LNCaP clone FGC (cell line): ENCODE data around the gene ROR2.
"Not testable (repeated sequence)": the region's sequence is repeated elsewhere in the genome, so short reads cannot be mapped to it uniquely, and the experiment has no call there.

ENCODE experiments used
- DNase-seq: peaks from one replicate; pipeline ENCODE4 v3.0.0-alpha.2; 2011; ENCODE audit warnings: low read depth
- H3K4me3 ChIP-seq: 2 replicates; pipeline ENCODE4 v1.5.1; 2011; ENCODE audit warnings: mild to moderate bottlenecking, low read depth, low read length, control low read depth
- TF ChIP-seq, protein P1 (sequence below): IDR thresholded peaks from 2 replicates; pipeline ENCODE4 v1.5.1; 2012; ENCODE audit warnings: mild to moderate bottlenecking; ENCODE audit not compliant: control insufficient read depth, insufficient read depth; ENCODE audit errors: extremely low read depth

The ROR2 gene

GRCh38 chr9:91533382-91533781 lies 416.6 kb downstream of the ROR2 start:
- H3K4me3 ChIP-seq, result no peak overlapping the region
- DNase-seq, result no peak
- TF ChIP-seq, protein P1, sequence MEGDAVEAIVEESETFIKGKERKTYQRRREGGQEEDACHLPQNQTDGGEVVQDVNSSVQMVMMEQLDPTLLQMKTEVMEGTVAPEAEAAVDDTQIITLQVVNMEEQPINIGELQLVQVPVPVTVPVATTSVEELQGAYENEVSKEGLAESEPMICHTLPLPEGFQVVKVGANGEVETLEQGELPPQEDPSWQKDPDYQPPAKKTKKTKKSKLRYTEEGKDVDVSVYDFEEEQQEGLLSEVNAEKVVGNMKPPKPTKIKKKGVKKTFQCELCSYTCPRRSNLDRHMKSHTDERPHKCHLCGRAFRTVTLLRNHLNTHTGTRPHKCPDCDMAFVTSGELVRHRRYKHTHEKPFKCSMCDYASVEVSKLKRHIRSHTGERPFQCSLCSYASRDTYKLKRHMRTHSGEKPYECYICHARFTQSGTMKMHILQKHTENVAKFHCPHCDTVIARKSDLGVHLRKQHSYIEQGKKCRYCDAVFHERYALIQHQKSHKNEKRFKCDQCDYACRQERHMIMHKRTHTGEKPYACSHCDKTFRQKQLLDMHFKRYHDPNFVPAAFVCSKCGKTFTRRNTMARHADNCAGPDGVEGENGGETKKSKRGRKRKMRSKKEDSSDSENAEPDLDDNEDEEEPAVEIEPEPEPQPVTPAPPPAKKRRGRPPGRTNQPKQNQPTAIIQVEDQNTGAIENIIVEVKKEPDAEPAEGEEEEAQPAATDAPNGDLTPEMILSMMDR, result no peak

- H3K4me3 ChIP-seq, result no peak overlapping the region
- TF ChIP-seq, protein P1, result no peak
- no peak for DNase-seq
These were observed 417.7 kb downstream of the ROR2 start for GRCh38 chr9:91532325-91532724.

DNA sequence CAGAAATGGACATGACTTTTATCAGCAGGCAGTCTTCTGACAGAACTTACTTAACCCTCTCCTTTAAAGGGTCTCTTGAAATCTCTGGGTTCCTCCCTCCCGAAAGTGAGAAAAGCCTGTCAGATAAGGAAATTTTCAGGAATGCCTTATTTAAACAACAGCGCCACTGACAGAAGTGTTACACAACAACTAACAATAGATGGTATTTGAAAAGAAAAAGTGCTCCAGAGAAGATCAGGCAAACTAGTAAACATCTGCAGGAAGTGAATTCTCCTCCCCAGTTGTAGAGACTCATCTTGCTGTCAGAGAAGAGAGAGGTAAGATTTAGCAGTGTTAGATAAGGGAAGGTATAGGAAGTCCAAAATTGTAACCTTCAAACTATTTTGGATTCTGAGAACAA lies 419.2 kb downstream of the ROR2 start:
- no peak overlapping the region for H3K4me3 ChIP-seq
- TF ChIP-seq, protein P1, result no peak
- DNase-seq, result no peak

- no peak overlapping the region for H3K4me3 ChIP-seq
- TF ChIP-seq, protein P1, result no peak
- no peak for DNase-seq
These were observed 427.5 kb downstream of the ROR2 start for GRCh38 chr9:91522481-91522880.

- no peak for DNase-seq
- no peak overlapping the region for H3K4me3 ChIP-seq
- TF ChIP-seq, protein P1, result no peak
These were observed 430.3 kb downstream of the ROR2 start for GRCh38 chr9:91519520-91520277.

- TF ChIP-seq, protein P1, result no peak
- no peak for DNase-seq
- H3K4me3 ChIP-seq, result no peak overlapping the region
These were observed 431.6 kb downstream of the ROR2 start for GRCh38 chr9:91518462-91518861.

- H3K4me3 ChIP-seq, result no peak overlapping the region
- TF ChIP-seq, protein P1, result no peak
- DNase-seq, result no peak
These were observed 432.2 kb downstream of the ROR2 start for GRCh38 chr9:91517801-91518200.

DNA sequence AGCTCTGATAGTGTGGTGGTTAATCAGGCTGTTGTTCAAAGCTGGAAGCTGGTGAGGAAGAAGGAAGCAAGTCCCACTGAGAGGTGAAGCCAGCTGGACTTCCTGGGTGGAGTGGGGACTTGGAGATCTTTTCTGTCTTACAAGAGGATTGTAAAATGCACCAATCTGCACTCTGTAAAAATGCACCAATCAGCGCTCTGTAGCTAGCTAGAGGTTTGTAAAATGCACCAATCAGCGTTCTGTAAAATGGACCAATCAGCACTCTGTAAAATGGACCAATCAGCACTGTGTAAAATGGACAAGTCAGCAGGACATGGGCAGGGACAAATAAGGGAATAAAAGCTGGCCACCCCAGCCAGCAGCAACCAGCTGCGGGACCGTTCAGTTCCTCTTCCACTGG lies 432.7 kb downstream of the ROR2 start:
- not testable (repeated sequence) for DNase-seq, H3K4me3 ChIP-seq
